ENCODE data around the gene PDZK1IP1. TPM values are rescaled to one million over a fixed set of nuclear protein-coding genes. Genes with fewer than 3 reads are reported as not detected.

The PDZK1IP1 gene, protein sequence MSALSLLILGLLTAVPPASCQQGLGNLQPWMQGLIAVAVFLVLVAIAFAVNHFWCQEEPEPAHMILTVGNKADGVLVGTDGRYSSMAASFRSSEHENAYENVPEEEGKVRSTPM
- total RNA-seq, result 100 to 1,000 TPM; 121 to 267 (median 125) TPM

DNA sequence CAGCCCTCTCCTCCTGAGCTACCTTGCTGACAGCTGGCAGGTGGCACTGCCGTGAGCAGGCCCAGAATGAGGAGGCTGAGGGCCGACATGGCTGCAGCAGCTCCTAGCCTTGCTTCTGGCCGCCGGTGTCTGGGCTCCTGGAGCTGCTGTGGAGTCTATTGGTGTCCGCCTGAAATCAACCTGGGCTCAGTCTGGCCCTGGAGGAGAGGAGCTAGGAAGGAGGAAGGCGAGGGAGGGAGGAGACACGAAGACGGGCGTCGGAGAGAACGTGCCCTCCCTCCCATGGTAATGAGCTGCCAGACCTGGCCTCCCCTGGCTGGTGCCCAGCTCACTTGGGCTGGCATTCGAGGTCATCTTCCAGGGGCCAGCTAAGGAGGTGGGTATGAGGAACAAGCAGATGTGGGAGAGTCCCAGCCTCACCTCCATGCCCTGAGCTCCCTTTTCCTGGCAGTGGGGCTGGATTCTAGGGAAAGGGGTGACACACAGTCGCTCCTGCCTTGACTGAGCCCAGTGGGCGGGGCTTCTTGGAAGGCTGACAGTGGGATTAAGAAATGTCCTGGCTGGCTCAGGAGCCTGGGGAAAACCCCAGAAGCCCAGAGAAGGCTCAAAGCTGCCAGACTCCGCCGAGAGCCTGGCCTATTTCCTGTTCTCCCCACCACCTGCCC lies at the start of gene PDZK1IP1:
TSS of gene PDZK1IP1 (minus strand) at position 193 of the 665 bp plus-strand sequence. CDS start at position 89, 104 bp downstream.
- no peak within 1 kb of the TSS for H3K4me3 ChIP-seq (ENCODE audit: low read depth, poor library complexity, severe bottlenecking)
- intact Hi-C loops (cut with DNase I; ENCODE audit: low total_unique reads), result no loop called here
- WGBS, 2 donors, result 25% methylated on average over 16 of the region's 16 CpGs
- DNase-seq (ENCODE audit: low spot score in 2 of 2), result peak; percentile 91 to 97
- TF ChIP-seq, protein P1, sequence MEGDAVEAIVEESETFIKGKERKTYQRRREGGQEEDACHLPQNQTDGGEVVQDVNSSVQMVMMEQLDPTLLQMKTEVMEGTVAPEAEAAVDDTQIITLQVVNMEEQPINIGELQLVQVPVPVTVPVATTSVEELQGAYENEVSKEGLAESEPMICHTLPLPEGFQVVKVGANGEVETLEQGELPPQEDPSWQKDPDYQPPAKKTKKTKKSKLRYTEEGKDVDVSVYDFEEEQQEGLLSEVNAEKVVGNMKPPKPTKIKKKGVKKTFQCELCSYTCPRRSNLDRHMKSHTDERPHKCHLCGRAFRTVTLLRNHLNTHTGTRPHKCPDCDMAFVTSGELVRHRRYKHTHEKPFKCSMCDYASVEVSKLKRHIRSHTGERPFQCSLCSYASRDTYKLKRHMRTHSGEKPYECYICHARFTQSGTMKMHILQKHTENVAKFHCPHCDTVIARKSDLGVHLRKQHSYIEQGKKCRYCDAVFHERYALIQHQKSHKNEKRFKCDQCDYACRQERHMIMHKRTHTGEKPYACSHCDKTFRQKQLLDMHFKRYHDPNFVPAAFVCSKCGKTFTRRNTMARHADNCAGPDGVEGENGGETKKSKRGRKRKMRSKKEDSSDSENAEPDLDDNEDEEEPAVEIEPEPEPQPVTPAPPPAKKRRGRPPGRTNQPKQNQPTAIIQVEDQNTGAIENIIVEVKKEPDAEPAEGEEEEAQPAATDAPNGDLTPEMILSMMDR (IDR thresholded peaks at IDR 0.05), result no peak
- TF ChIP-seq POLR2A (IDR thresholded peaks at IDR 0.05), result no peak

DNA sequence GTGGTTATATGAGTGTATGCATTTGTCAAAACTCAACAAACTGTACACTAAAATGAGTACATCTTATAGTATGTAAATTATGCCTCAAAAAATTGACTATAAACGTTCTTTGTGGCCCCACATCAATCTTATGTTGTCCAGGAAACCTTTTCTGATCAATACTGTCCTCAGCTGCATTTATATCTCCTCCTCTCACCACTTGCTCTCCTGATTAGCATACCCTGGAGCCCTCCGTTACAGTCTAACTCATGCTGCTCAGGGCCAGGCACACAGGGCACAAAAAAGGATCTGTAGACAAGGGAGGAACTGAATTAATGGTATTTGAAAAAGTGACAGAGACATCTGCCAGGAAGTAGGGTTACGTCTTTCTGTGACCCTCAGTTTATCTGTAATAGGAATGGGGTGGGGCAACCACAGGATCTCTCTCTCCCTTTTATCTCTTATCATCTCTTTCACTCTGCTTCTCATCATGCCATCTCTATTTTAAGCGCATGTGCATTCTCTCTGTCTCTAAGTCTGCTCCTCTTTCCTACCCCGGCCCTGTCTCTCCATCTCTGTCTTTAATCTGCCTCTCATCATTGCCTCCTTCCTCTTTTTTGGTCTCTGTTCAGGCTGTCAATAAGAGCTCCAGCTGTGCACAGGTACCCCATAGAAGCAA lies 49.2 kb upstream of the PDZK1IP1 start:
- 61 to 65% methylated on average over 5 of the region's 5 CpGs for whole genome bisulfite sequencing, 2 donors

DNA sequence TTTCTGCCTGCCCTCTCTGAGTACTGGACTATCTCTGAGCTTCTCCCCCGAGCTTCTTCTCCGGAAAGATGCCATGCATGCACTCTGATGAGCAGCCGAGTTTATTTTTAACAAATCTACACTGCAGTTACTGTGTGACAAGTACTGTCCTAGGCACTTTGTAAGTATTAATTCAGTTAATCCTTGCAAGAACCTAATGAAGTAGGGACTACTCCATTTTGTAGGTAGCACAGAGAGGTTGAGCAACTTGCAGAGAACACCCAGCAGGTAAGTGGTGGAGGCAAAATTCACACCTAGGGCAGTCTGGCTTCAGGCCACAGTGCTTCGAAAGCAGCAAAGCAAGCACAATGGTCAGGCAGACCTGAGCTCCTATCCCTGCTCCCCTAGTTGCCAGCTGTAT lies 46.0 kb upstream of the PDZK1IP1 start:
- no peak overlapping the region for H3K4me3 ChIP-seq (ENCODE audit: low read depth, poor library complexity, severe bottlenecking)
- TF ChIP-seq, protein P1 (IDR thresholded peaks at IDR 0.05), result no peak
- intact Hi-C loops (cut with DNase I; ENCODE audit: low total_unique reads), result no loop called here
- peak in 1 of 2 donors; percentile 45 for DNase-seq (ENCODE audit: low spot score in 2 of 2)
- 65 to 78% methylated on average over 4 of the region's 4 CpGs for WGBS, 2 donors

More for the DNA sequence above, 49.2 kb upstream of the PDZK1IP1 start:
- intact Hi-C loops (cut with DNase I; ENCODE audit: low total_unique reads), result no loop called here
- no peak overlapping the region for H3K4me3 ChIP-seq (ENCODE audit: low read depth, poor library complexity, severe bottlenecking)
- no peak for DNase-seq (ENCODE audit: low spot score in 2 of 2)
- TF ChIP-seq, protein P1 (IDR thresholded peaks at IDR 0.05), result no peak
- TF ChIP-seq POLR2A (IDR thresholded peaks at IDR 0.05), result no peak

DNA sequence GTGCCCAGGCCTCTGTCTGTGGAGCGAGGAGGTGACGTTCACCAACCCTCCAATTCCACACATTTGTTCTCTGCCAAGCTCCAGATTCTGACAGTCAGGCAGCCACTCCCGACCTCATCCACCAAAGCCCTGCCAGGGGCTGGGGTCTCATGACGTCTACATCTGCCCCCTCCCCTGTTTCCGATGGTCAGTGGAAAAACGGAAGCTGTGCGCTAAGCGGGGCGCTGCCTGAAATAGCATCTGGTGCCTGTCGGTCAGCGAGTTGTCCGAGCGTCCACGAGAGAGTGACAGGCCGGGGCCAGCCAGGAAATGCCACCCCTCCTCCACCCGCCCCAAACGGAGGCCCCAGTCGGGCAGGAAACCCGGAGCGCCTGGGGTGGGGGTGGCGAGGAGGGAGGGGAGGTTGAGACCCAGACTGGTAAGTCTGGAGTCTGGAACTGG lies 45.4 kb upstream of the PDZK1IP1 start:
- intact Hi-C loops (cut with DNase I; ENCODE audit: low total_unique reads), result no loop called here
- WGBS, 2 donors, result 26 to 29% methylated on average over 5 to 20 of the region's 21 CpGs
- TF ChIP-seq, protein P1 (IDR thresholded peaks at IDR 0.05), result no peak
- TF ChIP-seq POLR2A (IDR thresholded peaks at IDR 0.05), result no peak
- H3K4me3 ChIP-seq (ENCODE audit: low read depth, poor library complexity, severe bottlenecking), result no peak overlapping the region
- DNase-seq (ENCODE audit: low spot score in 2 of 2), result peak in 1 of 2 donors; percentile 87

DNA sequence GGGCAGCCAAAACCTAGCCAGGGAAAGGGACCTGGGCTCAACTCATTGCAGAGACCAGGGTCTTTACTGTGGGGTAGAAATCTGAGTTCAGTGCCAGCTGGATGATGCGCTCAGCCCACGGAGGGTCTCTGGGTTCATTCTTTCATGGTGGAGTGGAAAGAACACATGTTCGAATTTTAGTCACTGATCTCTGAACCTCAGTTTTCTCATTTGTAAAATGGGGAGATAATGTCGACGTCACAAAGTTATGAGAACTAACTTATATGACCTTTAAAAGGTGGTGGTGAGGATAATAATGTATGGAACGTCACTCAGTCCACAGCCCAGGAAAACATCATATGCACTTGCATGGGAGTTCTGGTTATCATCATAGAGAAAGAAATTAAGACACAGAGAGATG lies 43.4 kb upstream of the PDZK1IP1 start:
- TF ChIP-seq, protein P1 (IDR thresholded peaks at IDR 0.05), result no peak
- no peak for TF ChIP-seq POLR2A (IDR thresholded peaks at IDR 0.05)
- peak in 1 of 2 donors; percentile 65 for DNase-seq (ENCODE audit: low spot score in 2 of 2)
- WGBS, 2 donors, result 60 to 81% methylated on average over 6 of the region's 6 CpGs
- H3K4me3 ChIP-seq (ENCODE audit: low read depth, poor library complexity, severe bottlenecking), result no peak overlapping the region
- intact Hi-C loops (cut with DNase I; ENCODE audit: low total_unique reads), result loop anchor here (5.0 kb wide), 1 partner anchor 1041 kb away; no protein-coding TSS in a partner anchor

Measured in lower leg skin (tissue), 4 donors.